Hepatocyte (in vitro differentiated cells): Measurements from ENCODE around the gene GNAS. TPM values are rescaled to one million over a fixed set of nuclear protein-coding genes. Genes with fewer than 3 reads are reported as not detected.
"Not testable (repeated sequence)": the region's sequence is repeated elsewhere in the genome, so short reads cannot be mapped to it uniquely, and the experiment has no call there.

ENCODE experiments used
- DNase-seq: peaks from one replicate; pipeline ENCODE4 v3.0.0-alpha.2; 2016; ENCODE audit warnings: low spot score
- H2AFZ ChIP-seq: fragments of 200-600 bp; sonication (generic); 2 replicates; pipeline ENCODE4 v1.6.0; 2016; ENCODE audit warnings: antibody characterized with exemption, mild to moderate bottlenecking
- H3K27ac ChIP-seq: fragments of 200-600 bp; sonication (generic); 2 replicates; pipeline ENCODE4 v1.5.1; 2016; ENCODE audit warnings: mild to moderate bottlenecking
- H3K27me3 ChIP-seq: fragments of 200-600 bp; sonication (generic); 2 replicates; pipeline ENCODE4 v1.6.1; 2016
- H3K36me3 ChIP-seq: fragments of 200-600 bp; sonication (generic); replicated peaks from 2 replicates; pipeline ENCODE4 v1.5.1; 2016; ENCODE audit warnings: low read depth; ENCODE audit not compliant: insufficient read depth
- H3K4me1 ChIP-seq: fragments of 200-600 bp; sonication (generic); 2 replicates; pipeline ENCODE4 v1.5.1; 2016; ENCODE audit warnings: mild to moderate bottlenecking, moderate library complexity; ENCODE audit not compliant: insufficient read depth
- H3K4me2 ChIP-seq: fragments of 200-600 bp; sonication (generic); 2 replicates; pipeline ENCODE4 v1.6.0; 2016
- H3K4me3 ChIP-seq: fragments of 200-600 bp; sonication (generic); 2 replicates; pipeline ENCODE4 v1.5.1; 2016; ENCODE audit warnings: mild to moderate bottlenecking
- H3K79me2 ChIP-seq: fragments of 200-600 bp; sonication (generic); 2 replicates; pipeline ENCODE4 v1.6.0; 2017; ENCODE audit warnings: mild to moderate bottlenecking
- H3K9me2 ChIP-seq: fragments of 200-600 bp; sonication (generic); replicated peaks from 2 replicates; pipeline ENCODE4 v1.6.0; 2017; ENCODE audit warnings: mild to moderate bottlenecking; ENCODE audit not compliant: insufficient read depth
- H3K9me3 ChIP-seq: fragments of 200-600 bp; sonication (generic); 2 replicates; pipeline ENCODE4 v1.5.1; 2016; ENCODE audit warnings: low read depth, mild to moderate bottlenecking
- H4K20me1 ChIP-seq: fragments of 200-600 bp; sonication (generic); 2 replicates; pipeline ENCODE4 v1.6.0; 2016; ENCODE audit warnings: mild to moderate bottlenecking; ENCODE audit not compliant: insufficient read depth, poor library complexity, severe bottlenecking
- CTCF ChIP-seq: fragments of 200-600 bp; sonication (generic); IDR thresholded peaks from 2 replicates; pipeline ENCODE4 v1.5.1; 2016; ENCODE audit warnings: antibody characterized with exemption, mild to moderate bottlenecking; ENCODE audit not compliant: poor library complexity
- EZH2 ChIP-seq: fragments of 200-600 bp; sonication (generic); IDR thresholded peaks from 2 replicates; pipeline ENCODE4 v1.6.1; 2016; ENCODE audit warnings: antibody characterized with exemption, mild to moderate bottlenecking, borderline replicate concordance
- EZH2phosphoT487 ChIP-seq: fragments of 200-600 bp; sonication (generic); IDR thresholded peaks from one replicate; pipeline ENCODE4 v1.6.1; 2018; ENCODE audit warnings: antibody characterized with exemption, mild to moderate bottlenecking, low read depth, moderate library complexity; ENCODE audit not compliant: unreplicated experiment, severe bottlenecking
- WGBS: methylation state at CpG from one replicate; pipeline ENCODE4 v1.1.6; 2016; ENCODE audit warnings: low lambda C conversion rate; ENCODE audit errors: missing lambda C conversion rate; 5-methylcytosine and 5-hydroxymethylcytosine counted together
- polyA plus RNA-seq: library from polyadenylated mRNA; unstranded; fragments of >200 nt; fragmentation: Nextera tagmentation; extraction: Ambion mirVana; gene quantifications from 2 replicates; pipeline ENCODE4 v1.2.1, GENCODE V29; 2016
- total RNA-seq: library from RNA; depleted of rRNA; stranded (reverse); fragments of >200 nt; gene quantifications from 2 replicates; pipeline ENCODE4 v1.2.3, GENCODE V29; 2014

The GNAS gene
- total and polyA plus RNA-seq, 2 experiments from 2014 or later, result 897 to 1,649 TPM

DNA sequence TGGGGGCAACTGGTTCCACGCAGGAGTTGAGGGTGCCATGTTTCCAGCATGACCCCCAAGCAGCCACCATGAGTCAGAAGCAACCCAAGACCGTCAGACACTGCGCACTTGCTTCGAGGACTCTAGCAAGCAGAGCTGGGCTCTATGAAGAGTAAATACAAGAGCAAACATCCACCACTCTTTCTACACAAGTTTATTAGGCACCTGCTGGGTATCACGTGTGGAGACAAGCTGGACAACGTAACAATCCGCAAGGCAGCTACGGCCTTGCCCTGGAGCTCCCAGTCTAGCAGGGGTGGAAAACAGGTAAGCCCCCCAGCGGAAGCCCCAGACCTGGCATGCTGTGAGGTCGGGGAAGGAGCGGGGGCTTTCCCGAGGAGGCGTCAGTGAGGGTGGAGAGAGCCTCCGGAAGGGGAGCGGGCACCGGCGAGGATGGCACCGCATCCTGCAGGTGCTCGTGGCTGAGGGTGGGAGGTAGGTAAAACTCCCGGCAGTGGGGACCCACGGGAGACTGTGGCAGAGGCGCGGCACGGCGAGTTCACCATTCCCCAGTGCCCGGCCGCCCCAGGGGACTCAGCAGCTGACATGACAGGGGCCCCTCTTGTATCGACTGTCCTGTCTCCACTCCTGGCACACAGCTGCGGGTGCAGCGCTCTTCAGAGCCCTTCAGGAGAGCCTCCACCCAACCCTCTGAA is 35.4 kb upstream of the GNAS start:
- Histone ChIP-seq H2AFZ (no peak overlapping the region), H4K20me1 (no peaks in the 10 kb centered on the region)
- WGBS, result 94% methylated on average over 30 of the region's 30 CpGs

DNA sequence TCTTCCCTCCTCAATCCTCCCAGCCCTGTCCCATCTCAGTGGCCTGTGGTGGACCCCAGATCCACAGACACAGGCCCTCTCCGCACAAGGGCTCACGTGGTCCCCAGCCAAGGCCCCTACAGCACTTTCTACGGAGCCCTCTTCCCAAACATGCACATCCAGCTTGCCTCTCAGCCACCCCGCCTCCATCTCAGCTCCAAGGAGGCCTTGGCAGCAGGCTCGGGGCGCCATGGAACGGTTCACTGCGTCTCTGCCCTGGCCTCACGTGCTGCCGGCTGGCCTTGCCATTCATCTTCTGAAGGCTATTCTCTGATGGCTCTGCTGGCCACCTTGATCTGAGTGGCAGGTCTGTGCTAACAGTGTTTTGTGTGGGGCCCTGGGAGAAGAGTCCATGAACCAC is 34.8 kb upstream of the GNAS start:
- DNase-seq, result no peak
- H3K4me2 ChIP-seq, result no peak overlapping the region
- H3K4me3 ChIP-seq, result no peak overlapping the region
- H3K36me3 ChIP-seq, result no peaks in the 10 kb centered on the region
- no peak overlapping the region for H2AFZ ChIP-seq
- no peaks in the 10 kb centered on the region for H3K27me3 ChIP-seq
- 95% methylated on average over 10 of the region's 10 CpGs for WGBS
- H3K79me2 ChIP-seq, result no peaks in the 10 kb centered on the region
- TF ChIP-seq EZH2 (no peak), CTCF (no peak), EZH2phosphoT487 (no peak)
- H3K9me2 ChIP-seq, result no peaks in the 10 kb centered on the region
- H3K4me1 ChIP-seq, result no peaks in the 10 kb centered on the region
- H3K9me3 ChIP-seq, result no peaks in the 10 kb centered on the region
- no peak overlapping the region for H3K27ac ChIP-seq
- no peaks in the 10 kb centered on the region for H4K20me1 ChIP-seq

More for the DNA sequence above, 35.4 kb upstream of the GNAS start:
- Histone ChIP-seq H3K27ac (no peak overlapping the region), H3K9me3 (no peaks in the 10 kb centered on the region), H3K9me2 (no peaks in the 10 kb centered on the region), H3K79me2 (no peaks in the 10 kb centered on the region), H3K27me3 (no peaks in the 10 kb centered on the region), H3K4me3 (no peak overlapping the region), H3K4me2 (no peak overlapping the region), H3K36me3 (no peaks in the 10 kb centered on the region), H3K4me1 (no peaks in the 10 kb centered on the region)
- no peak for DNase-seq
- TF ChIP-seq CTCF, result no peak
- no peak for TF ChIP-seq EZH2phosphoT487
- TF ChIP-seq EZH2, result no peak

- H3K9me2 ChIP-seq, result no peaks in the 10 kb centered on the region
- no peak overlapping the region for H3K27ac ChIP-seq
- no peaks in the 10 kb centered on the region for H3K27me3 ChIP-seq
- 65% methylated on average over 8 of the region's 8 CpGs for WGBS
- no peaks in the 10 kb centered on the region for H3K9me3 ChIP-seq
- DNase-seq, result no peak
- H2AFZ ChIP-seq, result no peak overlapping the region
- TF ChIP-seq EZH2phosphoT487, result no peak
- H3K4me1 ChIP-seq, result no peaks in the 10 kb centered on the region
- H3K4me2 ChIP-seq, result no peak overlapping the region
- no peaks in the 10 kb centered on the region for H4K20me1 ChIP-seq
- no peaks in the 10 kb centered on the region for H3K36me3 ChIP-seq
- H3K79me2 ChIP-seq, result no peaks in the 10 kb centered on the region
- H3K4me3 ChIP-seq, result no peak overlapping the region
Measured at GRCh38 chr20:58818586-58819285, 33.8 kb upstream of the GNAS start.

DNA sequence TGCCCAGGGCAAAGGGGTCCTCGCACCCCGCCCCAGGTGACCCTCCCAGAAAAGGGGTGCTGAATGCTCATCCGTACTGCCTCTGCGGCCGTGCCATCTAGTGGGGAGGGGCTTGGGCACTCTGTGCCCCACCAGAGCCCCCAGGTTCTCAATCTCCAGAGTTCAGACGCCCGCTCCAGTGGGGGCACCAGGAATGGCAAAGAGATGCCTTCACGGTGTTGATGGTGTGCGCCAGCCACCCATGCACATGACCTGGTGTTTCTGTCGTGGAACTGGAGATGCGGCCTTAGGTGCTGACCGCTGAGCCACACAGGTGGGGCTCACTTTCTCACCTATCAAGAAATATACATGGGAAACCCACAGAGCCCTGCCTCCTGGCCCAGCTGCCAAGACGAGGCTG is 32.6 kb upstream of the GNAS start:
- TF ChIP-seq CTCF (no peak), EZH2phosphoT487 (no peak), EZH2 (no peak)
- H3K4me2 ChIP-seq, result no peak overlapping the region
- H3K79me2 ChIP-seq, result no peaks in the 10 kb centered on the region
- 97% methylated on average over 13 of the region's 13 CpGs for WGBS
- no peaks in the 10 kb centered on the region for H3K9me2 ChIP-seq
- no peaks in the 10 kb centered on the region for H3K27me3 ChIP-seq
- DNase-seq, result no peak
- H3K4me3 ChIP-seq, result no peak overlapping the region
- no peaks in the 10 kb centered on the region for H3K4me1 ChIP-seq
- no peak overlapping the region for H3K27ac ChIP-seq
- no peaks in the 10 kb centered on the region for H4K20me1 ChIP-seq
- no peak overlapping the region for H2AFZ ChIP-seq
- H3K36me3 ChIP-seq, result no peaks in the 10 kb centered on the region
- H3K9me3 ChIP-seq, result no peaks in the 10 kb centered on the region

GRCh38 chr20:58820515-58820914 is 32.0 kb upstream of the GNAS start:
- H3K9me3 ChIP-seq, H3K4me3 ChIP-seq, H3K4me2 ChIP-seq, H4K20me1 ChIP-seq, H3K27ac ChIP-seq, H2AFZ ChIP-seq, H3K27me3 ChIP-seq, H3K9me2 ChIP-seq, H3K79me2 ChIP-seq, H3K36me3 ChIP-seq, H3K4me1 ChIP-seq, DNase-seq: not testable (repeated sequence)
- 96% methylated on average over 6 of the region's 6 CpGs for WGBS
